Liver (tissue), 3 donors: ENCODE data around the gene TNFRSF12A.

ENCODE experiments used
- CTCF ChIP-seq: fragments of 150-350 bp; IDR thresholded peaks from 2 replicates; pipeline ENCODE4 v1.5.1; 2017; ENCODE audit warnings: improper control_type of control experiment, low read depth, low read length; ENCODE audit not compliant: missing input control
- HNF4A ChIP-seq, 2 donors: conservative IDR thresholded peaks; 2 replicates each; pipeline ENCODE4 v1.6.1; 2016; ENCODE audit warnings: antibody characterized with exemption in 2 of 2, mild to moderate bottlenecking in 2 of 2
- MAX ChIP-seq: IDR thresholded peaks from 2 replicates; pipeline ENCODE4 v1.6.1; 2016; ENCODE audit warnings: antibody characterized with exemption
- RAD21 ChIP-seq, 2 donors: IDR thresholded peaks; 2 replicates each; pipeline ENCODE4 v1.6.1; 2016; ENCODE audit warnings: antibody characterized with exemption in 2 of 2, mild to moderate bottlenecking in 2 of 2
- RXRA ChIP-seq, 2 donors: IDR thresholded peaks; 2 replicates each; pipeline ENCODE4 v1.6.1; 2017 to 2018; ENCODE audit warnings: antibody characterized with exemption in 2 of 2, mild to moderate bottlenecking in 1 of 2
- SP1 ChIP-seq: IDR thresholded peaks from 2 replicates; pipeline ENCODE4 v1.6.1; 2018; ENCODE audit warnings: antibody characterized with exemption, mild to moderate bottlenecking
- donor health status: healthy.
- donor health status: healthy.

GRCh38 chr16:3009568-3010390 lies 10.4 kb upstream of the TNFRSF12A start:
- TF ChIP-seq MAX, result no peak
- TF ChIP-seq RAD21 (IDR thresholded peaks at IDR 0.05), result no peak
- TF ChIP-seq CTCF, result no peak
- TF ChIP-seq SP1, result peak; percentile 33
- no peak for TF ChIP-seq HNF4A (conservative IDR thresholded peaks at IDR 0.05)
- TF ChIP-seq RXRA (IDR thresholded peaks at IDR 0.05), result no peak
